Measurements from ENCODE around the gene ACP2.

The ACP2 gene

DNA sequence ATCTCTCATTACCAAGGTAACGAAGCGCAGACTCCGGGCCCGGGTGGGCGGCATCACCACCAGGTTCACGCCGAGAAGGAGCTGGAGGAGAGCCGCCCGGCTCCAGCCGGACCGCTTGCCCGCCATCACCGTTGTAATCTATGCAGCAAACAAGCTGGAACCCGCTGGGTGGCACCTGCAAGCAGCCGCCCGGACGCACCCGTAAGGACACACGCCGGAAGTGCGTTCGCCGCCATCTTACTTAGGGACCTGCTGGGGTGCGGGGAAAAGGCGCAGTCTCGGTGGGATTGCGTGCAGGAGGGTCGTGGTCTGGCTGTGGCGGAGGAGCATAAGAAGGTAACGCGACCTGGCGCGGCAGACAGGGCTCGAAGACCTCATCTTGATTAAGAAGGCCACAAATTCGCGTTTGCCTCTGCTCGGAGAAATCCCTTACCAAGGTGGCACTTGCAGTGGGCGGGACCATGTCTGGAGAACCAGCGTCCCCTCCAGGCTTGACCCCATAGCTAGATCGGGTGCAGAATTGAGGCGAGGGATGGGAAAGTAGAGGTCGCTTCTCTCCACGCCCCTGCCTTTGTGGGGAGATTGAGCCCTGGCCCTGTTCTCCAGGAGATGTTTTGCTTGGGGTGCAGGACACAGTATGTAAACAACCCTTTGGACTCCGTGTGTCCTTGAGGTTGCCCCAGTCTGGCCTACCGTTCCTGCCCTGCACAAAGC, at the start of gene ACP2:
Gene ACP2 (minus strand): TSS at position 151 of the 714 bp plus-strand sequence. CDS start 25 bp downstream, at position 126.
- DNase-seq (ENCODE audit: low spot score) = peak; percentile 91

- DNase-seq (ENCODE audit: low spot score) = no peak
These were observed 47.4 kb upstream of the ACP2 start for GRCh38 chr11:47296045-47296444.

GRCh38 chr11:47295385-47295784, 46.8 kb upstream of the ACP2 start:
- DNase-seq (ENCODE audit: low spot score) = no peak

- no peak for DNase-seq (ENCODE audit: low spot score)
These were observed 41.2 kb upstream of the ACP2 start for GRCh38 chr11:47289856-47290255.

GRCh38 chr11:47288066-47288465, 39.5 kb upstream of the ACP2 start:
- DNase-seq (ENCODE audit: low spot score) = no peak

DNA sequence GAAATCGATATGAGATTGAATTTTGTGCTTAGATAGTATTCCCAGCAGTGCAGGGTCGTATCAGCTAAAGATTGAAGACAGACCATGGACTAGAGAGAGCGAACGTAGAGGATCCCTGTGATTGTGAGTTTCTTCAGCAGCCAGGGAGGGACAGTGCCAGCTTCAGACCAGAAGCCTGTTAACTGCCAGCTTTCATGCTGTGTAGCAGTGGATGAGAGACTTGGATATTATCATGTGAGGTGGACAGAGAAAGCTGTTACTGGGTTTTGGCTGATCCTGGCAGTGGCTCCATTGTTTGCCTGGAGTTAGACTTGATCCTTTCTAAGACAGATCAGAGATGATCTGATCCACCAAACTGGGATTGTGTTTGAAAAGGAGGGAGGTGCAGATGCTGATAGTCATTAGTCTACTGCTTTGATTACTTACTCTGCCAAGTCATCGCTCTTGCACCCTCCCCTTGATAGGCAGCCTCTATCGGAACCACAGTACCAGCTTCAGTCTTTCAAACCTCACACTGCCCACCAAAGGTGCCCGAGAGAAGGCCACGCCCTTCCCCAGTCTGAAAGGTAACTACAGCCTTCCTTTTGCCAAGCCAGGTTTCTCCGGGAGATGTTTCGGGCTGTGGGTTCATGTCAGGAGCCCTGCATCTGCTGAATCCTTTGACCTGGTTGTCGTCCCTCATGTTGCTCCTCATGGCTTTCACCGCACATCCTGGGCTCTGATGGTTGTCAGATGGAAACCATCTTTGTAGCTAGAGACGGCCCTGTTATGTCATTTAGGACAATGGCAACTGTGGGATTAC, 37.6 kb upstream of the ACP2 start:
- no peak for DNase-seq (ENCODE audit: low spot score)

GRCh38 chr11:47284151-47284550, 35.5 kb upstream of the ACP2 start:
- no peak for DNase-seq (ENCODE audit: low spot score)

DNA sequence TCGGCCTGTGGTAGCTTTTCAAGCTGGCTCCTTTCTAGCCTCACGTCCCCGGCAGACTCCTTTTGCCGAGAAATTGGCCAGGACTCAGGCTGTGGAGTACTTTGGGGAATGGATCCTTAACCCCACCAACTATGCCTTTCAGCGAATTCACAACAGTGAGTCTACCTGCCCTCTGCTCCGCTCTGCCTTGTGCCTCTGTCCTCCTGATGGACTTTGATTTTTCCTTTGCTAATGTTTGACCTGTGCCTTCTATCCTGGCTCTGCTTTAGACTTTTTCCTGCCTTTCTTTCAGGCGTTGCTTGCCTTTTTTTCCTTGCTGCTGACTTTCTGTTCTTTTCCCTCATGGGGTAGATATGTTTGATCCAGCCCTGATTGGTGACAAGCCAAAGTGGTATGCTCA, 33.8 kb upstream of the ACP2 start:
- no peak for DNase-seq (ENCODE audit: low spot score)

DNA sequence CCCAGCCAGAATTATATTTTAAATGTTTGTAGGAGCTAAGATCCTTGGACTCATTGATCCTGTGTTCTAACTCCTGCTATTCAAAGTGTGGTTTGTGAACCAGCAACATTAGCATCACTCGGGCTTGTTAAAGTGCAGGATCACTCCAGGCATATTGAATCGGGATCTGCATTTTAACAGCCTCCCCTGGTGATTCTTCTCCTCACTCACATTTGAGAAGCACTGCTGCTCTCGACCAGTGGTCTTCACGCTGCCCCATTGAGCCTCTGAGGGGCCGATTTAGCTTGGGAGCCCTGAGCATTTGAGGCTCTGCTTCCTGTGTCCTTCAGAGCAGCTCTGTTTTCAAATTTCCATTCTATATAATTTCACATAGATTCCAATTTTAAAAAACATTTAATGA, 32.2 kb upstream of the ACP2 start:
- no peak for DNase-seq (ENCODE audit: low spot score)

- no peak for DNase-seq (ENCODE audit: low spot score)
These were observed 31.5 kb upstream of the ACP2 start for GRCh38 chr11:47280099-47280498.

GRCh38 chr11:47278769-47279168, 30.2 kb upstream of the ACP2 start:
- no peak for DNase-seq (ENCODE audit: low spot score)

- DNase-seq (ENCODE audit: low spot score) = no peak
These were observed 29.4 kb upstream of the ACP2 start for GRCh38 chr11:47278058-47278457.

DNA sequence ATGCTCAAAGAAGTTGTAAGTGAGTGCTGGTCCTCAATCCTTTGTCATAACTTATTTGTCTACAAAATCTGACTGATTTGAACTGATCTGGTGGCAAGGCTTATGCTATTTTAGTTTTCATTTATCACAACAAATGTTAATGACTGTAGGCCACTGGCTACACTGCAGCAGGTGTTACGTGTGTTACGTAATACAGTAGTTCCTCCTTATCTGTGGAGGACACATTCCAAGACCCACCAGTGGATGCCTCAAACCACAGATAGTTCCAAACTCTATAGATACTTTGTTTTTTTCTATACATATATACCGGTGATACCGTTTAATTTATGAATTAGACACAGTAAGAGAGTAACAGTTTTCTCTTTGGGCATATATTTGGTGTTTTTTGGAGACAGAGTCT, 28.3 kb upstream of the ACP2 start:
- no peak for DNase-seq (ENCODE audit: low spot score)

DNA sequence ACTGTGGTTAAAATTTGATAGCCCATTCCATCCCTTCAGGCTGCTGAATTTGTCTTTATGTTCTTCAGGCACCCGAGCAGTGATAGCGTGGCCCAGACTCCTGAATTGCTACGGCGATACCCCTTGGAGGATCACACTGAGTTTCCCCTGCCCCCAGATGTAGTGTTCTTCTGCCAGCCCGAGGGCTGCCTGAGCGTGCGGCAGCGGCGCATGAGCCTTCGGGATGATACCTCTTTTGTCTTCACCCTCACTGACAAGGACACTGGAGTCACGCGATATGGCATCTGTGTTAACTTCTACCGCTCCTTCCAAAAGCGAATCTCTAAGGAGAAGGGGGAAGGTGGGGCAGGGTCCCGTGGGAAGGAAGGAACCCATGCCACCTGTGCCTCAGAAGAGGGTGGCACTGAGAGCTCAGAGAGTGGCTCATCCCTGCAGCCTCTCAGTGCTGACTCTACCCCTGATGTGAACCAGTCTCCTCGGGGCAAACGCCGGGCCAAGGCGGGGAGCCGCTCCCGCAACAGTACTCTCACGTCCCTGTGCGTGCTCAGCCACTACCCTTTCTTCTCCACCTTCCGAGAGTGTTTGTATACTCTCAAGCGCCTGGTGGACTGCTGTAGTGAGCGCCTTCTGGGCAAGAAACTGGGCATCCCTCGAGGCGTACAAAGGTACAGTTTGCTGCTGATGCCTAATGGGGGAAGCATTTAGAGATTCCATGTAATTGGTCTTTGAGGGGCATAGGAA, 26.1 kb upstream of the ACP2 start:
- DNase-seq (ENCODE audit: low spot score) = no peak

DNA sequence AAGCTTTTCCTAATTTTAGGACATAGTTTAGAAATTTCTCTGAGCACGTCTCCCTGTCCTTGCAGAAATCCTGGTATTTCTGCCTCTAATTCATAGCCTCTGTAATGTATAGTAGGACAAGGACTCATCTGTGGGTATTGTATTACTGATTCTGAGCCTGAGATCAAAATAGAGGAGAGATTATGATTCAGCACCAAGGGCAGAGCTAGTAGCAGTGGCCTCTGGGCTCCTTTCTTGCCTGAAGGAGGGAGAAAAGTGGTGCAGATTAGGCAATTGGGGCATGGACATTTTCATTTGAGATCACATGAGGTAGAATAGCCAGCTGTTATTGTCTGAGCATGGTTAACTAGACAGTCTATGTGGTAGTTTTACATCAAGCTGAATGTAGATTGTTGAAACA, 24.1 kb upstream of the ACP2 start:
- DNase-seq (ENCODE audit: low spot score) = no peak

DNA sequence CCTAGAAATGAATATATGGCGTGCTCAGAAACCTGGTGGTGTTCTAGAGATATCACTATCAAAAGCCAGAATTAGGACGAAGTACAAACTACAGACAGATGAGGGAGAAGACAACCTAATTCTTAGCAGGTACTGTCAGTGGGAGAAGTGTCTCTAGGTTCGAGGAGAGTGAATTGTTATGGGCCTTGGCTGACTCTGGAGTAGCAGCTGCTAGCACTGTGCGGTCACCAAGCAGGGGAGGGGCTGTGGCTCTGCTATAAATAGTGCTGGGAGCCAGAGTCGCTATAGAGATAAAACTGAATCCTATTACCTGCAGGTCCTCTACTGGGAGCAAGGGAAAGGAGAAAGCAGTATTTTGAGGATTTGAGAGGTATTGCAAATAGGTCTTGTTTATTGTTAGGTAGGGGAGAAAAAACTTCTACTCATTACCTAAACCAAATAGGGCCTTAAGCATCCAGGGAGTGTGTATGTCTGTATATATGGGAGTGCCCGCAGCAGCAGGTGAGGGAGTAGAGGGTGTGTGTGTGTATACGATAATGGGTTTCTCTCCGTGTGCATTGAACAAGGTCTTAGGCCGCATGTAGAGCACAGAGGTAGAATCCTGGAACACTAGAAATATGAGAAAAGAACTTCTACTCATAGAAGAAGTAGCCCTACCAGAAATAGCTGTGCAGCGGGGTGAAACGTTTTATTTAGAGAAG, 23.5 kb upstream of the ACP2 start:
- DNase-seq (ENCODE audit: low spot score) = no peak

DNA sequence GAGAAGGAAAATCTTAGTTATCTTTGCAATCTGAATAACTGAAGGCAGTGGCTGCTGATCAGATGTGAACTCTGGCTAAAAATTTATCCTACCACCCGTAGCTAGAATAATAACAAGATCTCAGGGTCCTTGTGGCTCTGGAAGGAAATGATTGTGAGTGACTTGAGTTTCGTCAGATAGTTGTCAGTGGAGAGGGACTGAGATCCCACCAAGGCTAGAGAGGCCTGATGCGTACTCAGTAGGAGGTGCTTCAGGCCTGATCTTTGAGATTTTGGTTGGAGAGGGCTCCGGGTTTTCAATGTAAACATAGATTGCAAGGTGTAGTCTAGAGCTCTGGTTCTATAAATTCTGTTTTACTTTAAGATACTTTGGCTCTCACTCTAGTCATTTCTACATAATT, 22.7 kb upstream of the ACP2 start:
- DNase-seq (ENCODE audit: low spot score) = no peak

DNA sequence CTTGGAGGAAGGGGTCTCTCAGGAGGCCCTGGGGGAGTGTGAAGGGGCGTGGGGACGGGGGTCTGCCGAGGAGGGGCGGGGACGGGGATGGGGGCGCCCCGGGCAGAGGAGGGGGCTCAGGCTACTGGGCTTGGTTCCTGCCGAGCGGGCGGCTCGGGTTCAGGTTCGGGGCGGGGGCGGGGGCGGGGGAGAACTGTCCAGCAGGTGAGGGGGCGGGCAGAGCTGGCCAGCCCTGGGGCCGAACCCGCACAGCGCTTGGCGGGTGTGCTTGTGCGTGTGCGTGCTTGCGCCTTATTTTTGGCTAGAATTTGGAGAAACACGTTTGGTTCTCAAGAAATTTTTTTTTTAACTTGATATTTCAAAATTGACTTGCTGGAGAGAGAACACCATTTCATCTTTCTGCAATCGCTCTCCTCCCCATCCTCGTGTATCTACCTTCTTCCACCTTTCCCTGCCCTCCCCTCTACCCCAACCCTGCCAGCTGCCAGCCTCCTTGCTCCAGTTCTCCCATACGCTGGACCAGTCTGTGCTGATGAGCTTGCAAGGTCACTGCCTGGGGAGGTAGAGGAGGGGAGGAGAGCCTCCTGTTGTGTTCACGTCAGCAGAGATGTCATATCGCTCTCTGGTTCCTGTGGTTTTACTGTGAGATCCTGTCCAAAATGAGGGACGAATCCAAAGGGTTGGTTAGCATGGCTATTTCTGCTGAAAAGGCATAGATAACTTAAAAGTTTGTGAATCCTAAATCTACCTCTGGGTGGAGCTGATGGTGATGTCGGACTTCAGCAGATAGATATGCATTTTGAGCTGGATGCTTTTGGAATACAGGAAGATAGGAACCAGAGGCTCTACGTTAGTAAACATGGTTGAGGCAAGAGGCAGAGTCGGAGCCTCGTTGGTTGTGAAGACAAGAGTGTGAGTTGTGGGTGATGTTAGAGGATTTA, 22.0 kb upstream of the ACP2 start:
- no peak for DNase-seq (ENCODE audit: low spot score)

- DNase-seq (ENCODE audit: low spot score) = peak; percentile 88
These were observed 21.3 kb upstream of the ACP2 start, which contains the start of gene MADD for GRCh38 chr11:47269829-47270305. Gene MADD (plus strand): TSS chr11:47270133.

GRCh38 chr11:47269002-47269828, 20.6 kb upstream of the ACP2 start:
- peak; percentile 90 for DNase-seq (ENCODE audit: low spot score)

All from putamen (tissue), 1 donor.